ENCODE results near the gene KRTAP5-8. TPM values are rescaled to one million over a fixed set of nuclear protein-coding genes. Genes with fewer than 3 reads are reported as not detected.

KRTAP5-8 gene
- total RNA-seq, 4 donors from 2014 or later, result 0.57 to 0.66 TPM; not detected in 2

DNA sequence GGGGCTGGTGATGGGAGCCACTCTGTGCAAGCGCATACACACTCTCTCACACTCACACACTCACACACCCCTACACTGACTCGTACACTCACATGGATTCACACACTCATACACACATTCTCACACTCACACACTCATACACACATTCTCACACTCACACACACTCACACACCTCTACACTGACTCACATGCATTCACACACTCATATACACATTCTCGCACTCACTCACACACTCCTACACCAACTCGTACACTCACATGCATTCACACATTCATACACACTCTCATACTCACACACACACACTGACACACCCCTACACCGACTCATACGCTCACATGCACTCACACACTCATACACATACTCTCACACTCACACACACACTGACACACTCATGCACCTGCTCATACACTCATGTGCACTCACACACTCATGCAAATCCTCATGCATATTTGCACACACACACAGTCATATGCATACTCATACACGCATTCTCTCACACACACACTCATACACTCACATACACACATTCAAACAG is 39.7 kb downstream of the KRTAP5-8 start:
- TF ChIP-seq, protein P1, sequence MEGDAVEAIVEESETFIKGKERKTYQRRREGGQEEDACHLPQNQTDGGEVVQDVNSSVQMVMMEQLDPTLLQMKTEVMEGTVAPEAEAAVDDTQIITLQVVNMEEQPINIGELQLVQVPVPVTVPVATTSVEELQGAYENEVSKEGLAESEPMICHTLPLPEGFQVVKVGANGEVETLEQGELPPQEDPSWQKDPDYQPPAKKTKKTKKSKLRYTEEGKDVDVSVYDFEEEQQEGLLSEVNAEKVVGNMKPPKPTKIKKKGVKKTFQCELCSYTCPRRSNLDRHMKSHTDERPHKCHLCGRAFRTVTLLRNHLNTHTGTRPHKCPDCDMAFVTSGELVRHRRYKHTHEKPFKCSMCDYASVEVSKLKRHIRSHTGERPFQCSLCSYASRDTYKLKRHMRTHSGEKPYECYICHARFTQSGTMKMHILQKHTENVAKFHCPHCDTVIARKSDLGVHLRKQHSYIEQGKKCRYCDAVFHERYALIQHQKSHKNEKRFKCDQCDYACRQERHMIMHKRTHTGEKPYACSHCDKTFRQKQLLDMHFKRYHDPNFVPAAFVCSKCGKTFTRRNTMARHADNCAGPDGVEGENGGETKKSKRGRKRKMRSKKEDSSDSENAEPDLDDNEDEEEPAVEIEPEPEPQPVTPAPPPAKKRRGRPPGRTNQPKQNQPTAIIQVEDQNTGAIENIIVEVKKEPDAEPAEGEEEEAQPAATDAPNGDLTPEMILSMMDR (IDR thresholded peaks at IDR 0.05; ENCODE audit: low read depth), result no peak

- TF ChIP-seq, protein P1 (IDR thresholded peaks at IDR 0.05; ENCODE audit: low read depth), result no peak
These were observed 42.5 kb downstream of the KRTAP5-8 start for GRCh38 chr11:71580057-71581003.

- TF ChIP-seq, protein P1 (IDR thresholded peaks at IDR 0.05; ENCODE audit: low read depth), result no peak
These were observed 44.0 kb downstream of the KRTAP5-8 start for GRCh38 chr11:71581826-71582225.

DNA sequence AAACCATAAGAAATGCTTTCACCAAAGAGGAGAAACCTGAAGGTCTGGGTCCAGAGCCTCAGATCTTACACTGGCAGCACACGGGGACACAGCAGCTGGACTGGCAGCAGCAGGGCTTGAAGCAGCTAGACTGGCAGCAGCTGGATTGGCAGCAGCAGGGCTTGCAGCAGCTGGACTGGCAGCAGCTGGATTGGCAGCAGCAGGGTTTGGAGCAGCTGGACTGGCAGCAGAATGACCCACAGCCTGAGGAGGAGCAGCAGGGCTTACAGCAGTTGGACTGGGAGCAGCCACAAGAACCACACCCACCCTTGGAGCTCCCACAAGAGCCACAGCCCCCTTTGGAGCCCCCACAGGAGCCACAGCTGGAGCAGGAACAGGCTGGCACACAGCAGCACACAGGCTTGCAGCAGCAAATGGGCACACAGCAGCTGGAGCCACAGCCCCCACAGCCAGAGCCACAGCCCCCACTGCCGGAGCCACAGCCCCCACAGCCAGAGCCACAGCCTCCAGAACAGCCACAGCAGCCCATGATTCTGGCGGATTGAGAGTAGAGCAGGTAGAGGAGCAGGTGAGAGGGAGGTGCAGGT is 44.6 kb downstream of the KRTAP5-8 start, which contains the start of gene KRTAP5-11:
Gene KRTAP5-11, minus strand, starts transcription at position 567 of the 587 bp plus-strand sequence. Its CDS starts 38 bp downstream, at position 529.
- TF ChIP-seq, protein P1 (IDR thresholded peaks at IDR 0.05; ENCODE audit: low read depth), result no peak

Small RNAs within 50 kb of the gene (small RNA-seq; reads per million reads assigned to genes)
- gene AP000867.1 (not detected), gene KRTAP5-14P (not detected)

Other genes starting within 250 kb of the KRTAP5-8 start
- gene DHCR7, start 89.6 kb upstream of the KRTAP5-8 start, total RNA-seq, result 10 to 100 TPM in 3 of 4 donors, 1 to 10 TPM in 1; 9.0 to 23.8 (median 17.9) TPM
- gene NADSYN1, start 84.8 kb upstream of the KRTAP5-8 start, total RNA-seq, result 10 to 100 TPM; 44.0 to 79.1 (median 57.3) TPM
- gene KRTAP5-7, start 10.8 kb upstream of the KRTAP5-8 start, total RNA-seq, result under 1 TPM in 2 of 4 donors, not detected in 2; 0.49 to 0.57 TPM
- gene KRTAP5-9, start 10.4 kb downstream of the KRTAP5-8 start, total RNA-seq, result 1 to 10 TPM in 1 of 4 donors, under 1 TPM in 1, not detected in 2; 0.75 to 1.0 TPM
- not detected for gene KRTAP5-10, start 27.5 kb downstream of the KRTAP5-8 start, total RNA-seq
- not detected for gene KRTAP5-11, start 44.9 kb downstream of the KRTAP5-8 start, total RNA-seq

Measured in subcutaneous adipose tissue (tissue), 4 donors.